Peyer's patch (tissue), 4 donors: ENCODE data around the gene SFTPB.

Experiments used
- POLR2A ChIP-seq, 2 donors: fragments of 450-650 bp; IDR thresholded peaks; one replicate each; pipeline ENCODE4 v1.5.1; 2017; ENCODE audit warnings: antibody characterized with exemption in 2 of 2, mild to moderate bottlenecking in 2 of 2, moderate library complexity in 2 of 2
- TF ChIP-seq, protein P1 (sequence below), 6 experiments: fragments of 450-650 bp in 4 of 6; fragments of 200-600 bp in 2 of 6; sonication (generic) in 1 of 6; IDR thresholded peaks; one replicate each; pipeline ENCODE4 v1.5.1; 2017 to 2019; ENCODE audit warnings: antibody characterized with exemption in 6 of 6, mild to moderate bottlenecking in 3 of 6, moderate library complexity in 1 of 6

DNA sequence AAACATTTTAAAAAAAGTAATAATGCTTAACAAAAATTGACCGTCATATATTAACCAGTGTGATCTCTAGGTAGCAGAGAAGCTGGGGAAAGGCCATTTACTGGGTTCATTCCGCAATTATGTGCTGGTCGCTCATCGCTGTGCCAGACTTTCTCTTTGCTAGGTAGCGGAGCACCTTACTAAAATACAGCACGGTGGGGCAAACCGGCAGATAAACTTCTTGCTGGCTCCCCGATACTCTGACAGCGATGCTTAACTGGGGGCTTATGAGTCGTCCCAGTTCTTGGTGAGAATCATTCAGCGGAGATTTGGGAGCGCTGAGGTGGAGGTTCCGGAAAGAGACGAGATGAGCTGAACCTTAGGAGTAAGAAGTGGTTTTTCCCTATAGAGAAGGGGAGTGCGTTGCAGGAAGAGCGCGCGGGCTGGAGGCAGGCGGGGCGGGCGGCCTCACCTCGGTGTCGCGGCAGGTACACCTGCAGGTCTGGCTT, 56.7 kb downstream of the SFTPB start:
- TF ChIP-seq, protein P1, sequence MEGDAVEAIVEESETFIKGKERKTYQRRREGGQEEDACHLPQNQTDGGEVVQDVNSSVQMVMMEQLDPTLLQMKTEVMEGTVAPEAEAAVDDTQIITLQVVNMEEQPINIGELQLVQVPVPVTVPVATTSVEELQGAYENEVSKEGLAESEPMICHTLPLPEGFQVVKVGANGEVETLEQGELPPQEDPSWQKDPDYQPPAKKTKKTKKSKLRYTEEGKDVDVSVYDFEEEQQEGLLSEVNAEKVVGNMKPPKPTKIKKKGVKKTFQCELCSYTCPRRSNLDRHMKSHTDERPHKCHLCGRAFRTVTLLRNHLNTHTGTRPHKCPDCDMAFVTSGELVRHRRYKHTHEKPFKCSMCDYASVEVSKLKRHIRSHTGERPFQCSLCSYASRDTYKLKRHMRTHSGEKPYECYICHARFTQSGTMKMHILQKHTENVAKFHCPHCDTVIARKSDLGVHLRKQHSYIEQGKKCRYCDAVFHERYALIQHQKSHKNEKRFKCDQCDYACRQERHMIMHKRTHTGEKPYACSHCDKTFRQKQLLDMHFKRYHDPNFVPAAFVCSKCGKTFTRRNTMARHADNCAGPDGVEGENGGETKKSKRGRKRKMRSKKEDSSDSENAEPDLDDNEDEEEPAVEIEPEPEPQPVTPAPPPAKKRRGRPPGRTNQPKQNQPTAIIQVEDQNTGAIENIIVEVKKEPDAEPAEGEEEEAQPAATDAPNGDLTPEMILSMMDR (IDR thresholded peaks at IDR 0.05), result no peak
- no peak for TF ChIP-seq POLR2A (IDR thresholded peaks at IDR 0.05)
